K562 treated with DMSO at 1 percent for 12 hours (cell line): Measurements from ENCODE around the gene TSPAN10. TPM values are rescaled to one million over a fixed set of nuclear protein-coding genes. Genes with fewer than 3 reads are reported as not detected.

Experiments
- total RNA-seq: library from RNA; unstranded; fragments of 300-600 nt; gene quantifications from 2 replicates; pipeline ENCODE4 v1.2.3, GENCODE V29; 2022; ENCODE audit not compliant: insufficient read depth

Gene TSPAN10
- 0.47 and 1.2 TPM in 2 replicates for total RNA-seq

GRCh38 chr17:81636505-81637288 is at the start of gene TSPAN10, which contains the start of gene NPLOC4:
Gene TSPAN10, plus strand, starts transcription at chr17:81637196. Its CDS starts 5,217 bp downstream, at chr17:81642413.
Gene NPLOC4, minus strand, starts transcription at chr17:81637112. Its CDS starts 182 bp downstream, at chr17:81636930.

GRCh38 chr17:81656118-81656743 is 19.2 kb downstream of the TSPAN10 start, which contains the start of gene PDE6G:
Gene PDE6G, minus strand, starts transcription at chr17:81656542. Its CDS starts 3,237 bp downstream, at chr17:81653305.

GRCh38 chr17:81666342-81667191 is 29.6 kb downstream of the TSPAN10 start, which contains the start of the genes CCDC137 and OXLD1:
Gene CCDC137, plus strand, starts transcription at chr17:81666737. Its CDS starts 30 bp downstream, at chr17:81666767.
Gene OXLD1, minus strand, starts transcription at chr17:81666605. Its CDS starts 28 bp downstream, at chr17:81666577.

DNA sequence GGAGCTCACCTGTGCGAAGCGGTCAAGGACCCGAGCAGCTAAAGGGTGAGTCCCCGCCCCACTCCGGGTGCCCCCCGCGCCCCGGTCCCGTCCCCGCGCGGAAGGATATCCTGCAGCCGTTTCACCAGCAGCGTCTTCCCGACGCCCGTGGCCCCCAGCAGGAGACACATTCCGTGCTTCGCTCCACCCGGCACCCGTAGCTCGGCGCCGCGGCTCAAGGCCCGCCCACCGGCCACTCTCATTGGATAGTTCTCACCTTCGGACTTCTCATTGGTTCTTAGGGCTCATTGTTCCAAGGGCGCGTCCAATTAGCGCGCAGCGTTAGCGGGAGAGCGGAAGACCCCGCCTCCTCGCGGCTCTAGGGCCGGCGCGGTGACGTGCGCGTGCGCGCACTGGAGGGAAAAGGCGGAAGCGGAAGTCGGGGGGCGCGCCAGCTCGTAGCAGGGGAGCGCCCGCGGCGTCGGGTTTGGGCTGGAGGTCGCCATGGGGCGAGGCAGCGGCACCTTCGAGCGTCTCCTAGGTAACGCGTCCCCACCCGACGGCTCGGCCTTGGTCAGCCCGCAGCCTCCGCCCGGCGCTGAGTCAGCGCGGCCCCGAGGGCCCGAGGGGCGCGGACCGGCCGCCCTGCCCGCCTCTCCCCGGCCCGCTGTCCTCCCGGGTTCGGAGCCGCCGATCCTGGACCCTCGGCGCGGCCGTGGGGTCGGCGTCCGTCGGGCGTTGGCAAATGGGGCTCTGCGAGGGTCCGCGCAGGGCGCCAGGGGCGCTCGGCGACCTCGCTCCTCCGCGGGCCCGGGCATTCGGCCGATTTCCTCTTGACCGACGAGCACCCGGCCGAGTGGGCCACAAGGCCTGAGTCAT is 46.8 kb downstream of the TSPAN10 start, which contains the start of the genes ARL16 and HGS:
Gene ARL16, minus strand, starts transcription at position 214 of the 858 bp plus-strand sequence. Its CDS starts 44 bp downstream, at position 170.
Gene HGS, plus strand, starts transcription at position 428 of the 858 bp plus-strand sequence. Its CDS starts 56 bp downstream, at position 484.

Other genes with a start within 250 kb of the TSPAN10 start
- gene BAHCC1, start 241.7 kb upstream of the TSPAN10 start, total RNA-seq: 3.8 and 12.7 TPM in 2 replicates
- gene ACTG1, start 124.4 kb upstream of the TSPAN10 start, total RNA-seq: 1,670 and 1,971 TPM in 2 replicates
- gene FSCN2, start 108.8 kb upstream of the TSPAN10 start, total RNA-seq: 2.2 TPM in 1 of 2 replicates, not detected in the other
- 14.7 and 19.3 TPM in 2 replicates for gene FAAP100, start 84.8 kb upstream of the TSPAN10 start, total RNA-seq
- gene NPLOC4, start 84 bp upstream of the TSPAN10 start, total RNA-seq: 66.5 and 131 TPM in 2 replicates
- not detected in 2 replicates for gene PDE6G, start 19.3 kb downstream of the TSPAN10 start, total RNA-seq
- 72.5 and 109 TPM in 2 replicates for gene OXLD1, start 29.4 kb downstream of the TSPAN10 start, total RNA-seq
- gene CCDC137, start 29.5 kb downstream of the TSPAN10 start, total RNA-seq: 28.5 and 31.3 TPM in 2 replicates
- 24.9 and 32.6 TPM in 2 replicates for gene ARL16, start 46.6 kb downstream of the TSPAN10 start, total RNA-seq
- gene HGS, start 46.8 kb downstream of the TSPAN10 start, total RNA-seq: 63.2 and 121 TPM in 2 replicates
- 72.5 and 114 TPM in 2 replicates for gene MRPL12, start 66.2 kb downstream of the TSPAN10 start, total RNA-seq
- gene SLC25A10, start 75.1 kb downstream of the TSPAN10 start, total RNA-seq: 49.3 and 53.8 TPM in 2 replicates
- gene GCGR, start 167.0 kb downstream of the TSPAN10 start, total RNA-seq: not detected in 2 replicates
- 192 and 316 TPM in 2 replicates for gene MCRIP1, start 196.1 kb downstream of the TSPAN10 start, total RNA-seq
- not detected in 2 replicates for gene PPP1R27, start 197.9 kb downstream of the TSPAN10 start, total RNA-seq
- gene P4HB, start 223.3 kb downstream of the TSPAN10 start, total RNA-seq: 670 and 837 TPM in 2 replicates
- gene ARHGDIA, start 234.1 kb downstream of the TSPAN10 start, total RNA-seq: 219 and 311 TPM in 2 replicates